ENCODE data around the gene C16orf74. TPM values are rescaled to one million over a fixed set of nuclear protein-coding genes. Genes with fewer than 3 reads are reported as not detected.

Gene C16orf74
- total and polyA plus RNA-seq, 10 donors: 12.1 to 107 (median 19.3) TPM

- Histone ChIP-seq H3K27me3 (replicated peaks in 1 of 7) (no peaks in the 10 kb centered on the region), H3K4me3 (no peak overlapping the region), H3K4me1 (peaks cover 5 to 80% (median 30%) of the 10 kb centered on the region in 6 donors), H3K36me3 (peaks cover 0 to 8% (median 0%) of the 10 kb centered on the region in 6 donors), H3K9me3 (no peaks in the 10 kb centered on the region), H3K27ac (peak overlapping the region in 6 of 8 donors; percentile 38 to 70 (median 56))
- TF ChIP-seq POLR2AphosphoS5 (IDR thresholded peaks at IDR 0.05): peak in 1 of 3 donors; percentile 32
- TF ChIP-seq, protein P1, sequence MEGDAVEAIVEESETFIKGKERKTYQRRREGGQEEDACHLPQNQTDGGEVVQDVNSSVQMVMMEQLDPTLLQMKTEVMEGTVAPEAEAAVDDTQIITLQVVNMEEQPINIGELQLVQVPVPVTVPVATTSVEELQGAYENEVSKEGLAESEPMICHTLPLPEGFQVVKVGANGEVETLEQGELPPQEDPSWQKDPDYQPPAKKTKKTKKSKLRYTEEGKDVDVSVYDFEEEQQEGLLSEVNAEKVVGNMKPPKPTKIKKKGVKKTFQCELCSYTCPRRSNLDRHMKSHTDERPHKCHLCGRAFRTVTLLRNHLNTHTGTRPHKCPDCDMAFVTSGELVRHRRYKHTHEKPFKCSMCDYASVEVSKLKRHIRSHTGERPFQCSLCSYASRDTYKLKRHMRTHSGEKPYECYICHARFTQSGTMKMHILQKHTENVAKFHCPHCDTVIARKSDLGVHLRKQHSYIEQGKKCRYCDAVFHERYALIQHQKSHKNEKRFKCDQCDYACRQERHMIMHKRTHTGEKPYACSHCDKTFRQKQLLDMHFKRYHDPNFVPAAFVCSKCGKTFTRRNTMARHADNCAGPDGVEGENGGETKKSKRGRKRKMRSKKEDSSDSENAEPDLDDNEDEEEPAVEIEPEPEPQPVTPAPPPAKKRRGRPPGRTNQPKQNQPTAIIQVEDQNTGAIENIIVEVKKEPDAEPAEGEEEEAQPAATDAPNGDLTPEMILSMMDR (IDR thresholded peaks at IDR 0.05 in 8 of 11, conservative IDR thresholded peaks at IDR 0.05 in 3 of 11): no peak
- intact Hi-C loops (cut with DNase I; ENCODE audit: low total_unique reads): no loop called here
- no peak for DNase-seq
- 40 to 57% (median 51%) methylated on average over 13 of the region's 13 CpGs for WGBS, 5 donors
These were observed 17.6 kb downstream of the C16orf74 start for GRCh38 chr16:85733155-85733838.

- no peak overlapping the region for H3K27ac ChIP-seq
- DNase-seq: no peak
- intact Hi-C loops (cut with DNase I; ENCODE audit: low total_unique reads): no loop called here
- TF ChIP-seq, protein P1 (IDR thresholded peaks at IDR 0.05 in 8 of 11, conservative IDR thresholded peaks at IDR 0.05 in 3 of 11): no peak
- TF ChIP-seq POLR2AphosphoS5 (IDR thresholded peaks at IDR 0.05): no peak
- TF ChIP-seq POLR2A (IDR thresholded peaks at IDR 0.05): no peak
- H3K4me1 ChIP-seq: peaks cover 5 to 68% (median 26%) of the 10 kb centered on the region in 6 donors
- H3K4me3 ChIP-seq: no peak overlapping the region
- 67 to 74% (median 71%) methylated on average over 5 of the region's 5 CpGs for WGBS, 5 donors
- no peaks in the 10 kb centered on the region for H3K9me3 ChIP-seq
- peaks cover 0 to 15% (median 0%) of the 10 kb centered on the region in 6 donors for H3K36me3 ChIP-seq
- no peaks in the 10 kb centered on the region for H3K27me3 ChIP-seq (replicated peaks in 1 of 7)
These were observed 19.7 kb downstream of the C16orf74 start for GRCh38 chr16:85731179-85731578.

GRCh38 chr16:85730186-85730465, 20.8 kb downstream of the C16orf74 start:
- Histone ChIP-seq H3K27me3 (replicated peaks in 1 of 7) (no peaks in the 10 kb centered on the region), H3K9me3 (no peaks in the 10 kb centered on the region), H3K4me1 (peaks cover 0 to 57% (median 17%) of the 10 kb centered on the region in 6 donors), H3K36me3 (peaks cover 0 to 20% (median 0%) of the 10 kb centered on the region in 6 donors), H3K4me3 (peak overlapping the region in 1 of 8 donors; percentile 2), H3K27ac (peak overlapping the region in 3 of 8 donors; percentile 13 to 69 (median 31))
- WGBS, 5 donors: 54 to 85% (median 67%) methylated on average over 5 of the region's 5 CpGs
- no peak for DNase-seq
- TF ChIP-seq, protein P1 (IDR thresholded peaks at IDR 0.05 in 8 of 11, conservative IDR thresholded peaks at IDR 0.05 in 3 of 11): no peak
- TF ChIP-seq POLR2A (IDR thresholded peaks at IDR 0.05) (no peak), POLR2AphosphoS5 (IDR thresholded peaks at IDR 0.05) (no peak)
- intact Hi-C loops (cut with DNase I; ENCODE audit: low total_unique reads): no loop called here

DNA sequence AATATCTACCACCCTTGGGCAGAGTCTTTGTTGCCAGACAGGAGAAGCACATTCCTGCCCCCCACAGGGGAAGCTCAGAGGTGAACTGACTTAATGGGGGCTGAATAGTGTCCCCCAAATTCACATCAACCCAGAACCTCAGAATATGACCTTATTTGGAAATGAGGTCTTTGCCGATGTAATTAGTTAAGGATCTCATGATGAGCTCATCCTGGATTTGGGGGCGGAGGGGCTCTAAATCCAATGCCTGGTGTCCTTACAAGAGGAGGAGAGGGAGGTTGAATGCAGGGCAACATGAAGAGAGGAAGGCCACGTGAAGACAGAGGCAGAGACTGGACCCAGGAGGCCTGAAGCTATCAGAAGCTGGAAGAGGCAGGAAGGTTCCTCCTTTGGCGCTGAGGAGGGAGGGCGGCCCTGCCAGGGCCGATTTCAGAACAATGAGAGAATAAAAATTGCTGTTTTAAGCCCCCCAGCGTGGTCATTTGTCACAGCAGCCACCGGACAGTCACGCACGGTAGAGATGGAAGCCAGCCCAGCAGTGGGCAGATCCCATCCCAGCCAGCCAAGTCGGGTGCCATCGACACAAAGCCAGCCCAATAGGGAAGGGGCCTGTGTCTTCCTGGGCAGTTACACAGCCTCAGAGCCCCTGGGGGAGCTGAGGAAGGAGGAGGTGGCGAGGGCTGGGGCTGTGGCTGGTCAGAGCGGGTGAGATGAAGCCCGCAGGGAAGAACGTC, 21.3 kb downstream of the C16orf74 start:
- H3K4me1 ChIP-seq: peaks cover 0 to 52% (median 12%) of the 10 kb centered on the region in 6 donors
- H3K4me3 ChIP-seq: peak overlapping the region in 1 of 8 donors; percentile 2
- H3K27ac ChIP-seq: peak overlapping the region in 3 of 8 donors; percentile 13 to 69 (median 31)
- peaks cover 0 to 22% (median 0%) of the 10 kb centered on the region in 6 donors for H3K36me3 ChIP-seq
- 52 to 79% (median 66%) methylated on average over 16 of the region's 16 CpGs for WGBS, 5 donors
- H3K27me3 ChIP-seq (replicated peaks in 1 of 7): no peaks in the 10 kb centered on the region
- intact Hi-C loops (cut with DNase I; ENCODE audit: low total_unique reads): no loop called here
- DNase-seq: no peak
- TF ChIP-seq, protein P1 (IDR thresholded peaks at IDR 0.05 in 8 of 11, conservative IDR thresholded peaks at IDR 0.05 in 3 of 11): no peak
- TF ChIP-seq POLR2A (IDR thresholded peaks at IDR 0.05) (no peak), POLR2AphosphoS5 (IDR thresholded peaks at IDR 0.05) (no peak)
- no peaks in the 10 kb centered on the region for H3K9me3 ChIP-seq
